Neural cell (in vitro differentiated cells): ENCODE data around the gene RSPO4. TPM values are rescaled to one million over a fixed set of nuclear protein-coding genes. Genes with fewer than 3 reads are reported as not detected.

Experiments used
- H2AFZ ChIP-seq: fragments of 200-600, 300-800 bp; sonication (generic), shearing (Covaris generic); 2 replicates; pipeline ENCODE4 v1.6.0; 2014; ENCODE audit warnings: low read depth, mild to moderate bottlenecking, antibody characterized with exemption, low read length, moderate library complexity
- H3F3A ChIP-seq: fragments of 200-600 bp; shearing (Covaris generic); 2 replicates; pipeline ENCODE4 v1.6.1; 2016; ENCODE audit warnings: mild to moderate bottlenecking, moderate library complexity, mixed read lengths, antibody characterized with exemption, low read length; ENCODE audit not compliant: insufficient read depth, poor library complexity, severe bottlenecking
- H3K27ac ChIP-seq: fragments of 200-600, 300-800 bp; sonication (generic), shearing (Covaris generic); 2 replicates; pipeline ENCODE4 v1.5.1; 2014; ENCODE audit warnings: mild to moderate bottlenecking, low read length, moderate library complexity
- H3K27me3 ChIP-seq: fragments of 300-800, 200-600 bp; sonication (generic), shearing (Covaris generic); 2 replicates; pipeline ENCODE4 v1.6.0; 2014; ENCODE audit warnings: mild to moderate bottlenecking, low read depth, low read length, moderate library complexity; ENCODE audit not compliant: insufficient read depth
- H3K36me3 ChIP-seq: fragments of 300-800, 200-600 bp; sonication (generic), shearing (Covaris generic); 2 replicates; pipeline ENCODE4 v1.5.1; 2014; ENCODE audit warnings: mild to moderate bottlenecking, antibody characterized with exemption, low read length, moderate library complexity; ENCODE audit not compliant: insufficient read depth
- H3K4me2 ChIP-seq: fragments of 300-800, 200-600 bp; sonication (generic), shearing (Covaris generic); 2 replicates; pipeline ENCODE4 v1.6.0; 2014; ENCODE audit warnings: mild to moderate bottlenecking, low read length
- H3K4me3 ChIP-seq: fragments of 300-800, 200-600 bp; sonication (generic), shearing (Covaris generic); 2 replicates; pipeline ENCODE4 v1.5.1; 2014; ENCODE audit warnings: mild to moderate bottlenecking, low read length, moderate library complexity
- H3K79me2 ChIP-seq: fragments of 200-600 bp; shearing (Covaris generic); replicated peaks from 2 replicates; pipeline ENCODE4 v1.6.0; 2014; ENCODE audit warnings: mild to moderate bottlenecking, low read length, moderate library complexity; ENCODE audit not compliant: insufficient read depth
- H3K9ac ChIP-seq: fragments of 300-800, 200-600 bp; sonication (generic), shearing (Covaris generic); 2 replicates; pipeline ENCODE4 v1.6.1; 2016; ENCODE audit warnings: mild to moderate bottlenecking, low read length, mixed read lengths
- H3K9me2 ChIP-seq: fragments of 200-600 bp; shearing (Covaris generic); 2 replicates; pipeline ENCODE4 v1.6.1; 2016; ENCODE audit warnings: mild to moderate bottlenecking, low read length, mixed read lengths; ENCODE audit not compliant: insufficient read depth
- H3K9me3 ChIP-seq: fragments of 200-600, 300-800 bp; sonication (generic), shearing (Covaris generic); 2 replicates; pipeline ENCODE4 v1.6.1; 2016; ENCODE audit warnings: mild to moderate bottlenecking, mixed run types, low read length, moderate library complexity, mixed read lengths
- H4K20me1 ChIP-seq: fragments of 200-600 bp; shearing (Covaris generic); 2 replicates; pipeline ENCODE4 v1.6.1; 2016; ENCODE audit warnings: mild to moderate bottlenecking, mixed run types; ENCODE audit not compliant: insufficient read depth
- CTCF ChIP-seq: fragments of 450-650 bp; IDR thresholded peaks from 2 replicates; pipeline ENCODE4 v1.5.1; 2014; ENCODE audit warnings: antibody characterized with exemption, mild to moderate bottlenecking, moderate library complexity; ENCODE audit not compliant: poor library complexity, severe bottlenecking
- EP300 ChIP-seq: fragments of 450-650 bp; conservative IDR thresholded peaks from 2 replicates; pipeline ENCODE4 v1.6.1; 2014; ENCODE audit warnings: antibody characterized with exemption, mild to moderate bottlenecking, moderate library complexity; ENCODE audit not compliant: poor library complexity, severe bottlenecking
- EZH2 ChIP-seq: fragments of 200-600, 300-800 bp; shearing (Covaris generic), sonication (generic); IDR thresholded peaks from 2 replicates; pipeline ENCODE4 v1.6.1; 2014; ENCODE audit warnings: antibody characterized with exemption, low read length, borderline replicate concordance, mild to moderate bottlenecking; ENCODE audit not compliant: insufficient read depth, poor library complexity, severe bottlenecking
- MXI1 ChIP-seq: fragments of 450-650 bp; conservative IDR thresholded peaks from 2 replicates; pipeline ENCODE4 v1.6.1; 2014; ENCODE audit warnings: antibody characterized with exemption, mild to moderate bottlenecking; ENCODE audit not compliant: poor library complexity, severe bottlenecking
- POLR2AphosphoS5 ChIP-seq: IDR thresholded peaks from 2 replicates; pipeline ENCODE4 v1.6.1; 2012
- RAD21 ChIP-seq: fragments of 450-650 bp; conservative IDR thresholded peaks from 2 replicates; pipeline ENCODE4 v1.6.1; 2014; ENCODE audit warnings: antibody characterized with exemption, mild to moderate bottlenecking, moderate library complexity
- SMC3 ChIP-seq: fragments of 450-650 bp; conservative IDR thresholded peaks from 2 replicates; pipeline ENCODE4 v1.6.1; 2014; ENCODE audit warnings: antibody characterized with exemption, mild to moderate bottlenecking, moderate library complexity; ENCODE audit not compliant: poor library complexity
- TAF1 ChIP-seq: IDR thresholded peaks from 2 replicates; pipeline ENCODE4 v1.6.1; 2012; ENCODE audit warnings: low read depth
- polyA plus RNA-seq: library from polyadenylated mRNA; depleted of rRNA; stranded (reverse); fragments of >200 nt; gene quantifications from 2 replicates; pipeline ENCODE4 v1.2.3, GENCODE V29; 2014
- TF ChIP-seq, protein P1 (sequence below): IDR thresholded peaks from 2 replicates; pipeline ENCODE4 v1.6.1; 2012; ENCODE audit warnings: borderline replicate concordance

The RSPO4 gene
- polyA plus RNA-seq, 1 donor from 2014 or later: 0.19 TPM

DNA sequence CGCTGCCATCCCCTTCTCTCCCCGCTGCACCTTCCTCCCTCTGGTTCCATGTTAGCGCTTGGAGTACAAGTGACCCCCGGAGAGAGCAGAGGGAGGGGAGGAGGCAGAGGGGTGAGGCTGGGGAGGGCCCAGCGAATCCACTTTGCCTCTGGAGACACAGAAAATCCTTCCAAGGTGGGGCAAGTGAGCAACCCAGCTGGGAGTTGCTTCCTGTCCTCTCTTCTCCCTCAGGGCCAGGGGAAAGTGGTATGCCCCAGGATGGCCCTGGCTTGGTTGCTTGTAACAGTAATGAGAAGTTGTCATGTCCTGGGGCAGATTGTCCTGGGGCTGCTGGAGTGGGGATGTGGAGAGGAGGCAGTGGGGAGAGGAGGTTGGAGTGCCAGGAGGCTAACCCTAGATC, 85.3 kb downstream of the RSPO4 start:
- TF ChIP-seq MXI1 (no peak), SMC3 (no peak), CTCF (no peak)
- Histone ChIP-seq H3K9ac (no peak overlapping the region), H3K9me3 (no peaks in the 10 kb centered on the region), H3K9me2 (no peaks in the 10 kb centered on the region), H3K36me3 (no peaks in the 10 kb centered on the region), H3K27ac (no peak overlapping the region), H4K20me1 (no peaks in the 10 kb centered on the region), H3K4me3 (no peak overlapping the region), H3K4me2 (no peak overlapping the region), H3F3A (no peaks in the 10 kb centered on the region), H2AFZ (no peak overlapping the region), H3K79me2 (no peaks in the 10 kb centered on the region), H3K27me3 (no peaks in the 10 kb centered on the region)

DNA sequence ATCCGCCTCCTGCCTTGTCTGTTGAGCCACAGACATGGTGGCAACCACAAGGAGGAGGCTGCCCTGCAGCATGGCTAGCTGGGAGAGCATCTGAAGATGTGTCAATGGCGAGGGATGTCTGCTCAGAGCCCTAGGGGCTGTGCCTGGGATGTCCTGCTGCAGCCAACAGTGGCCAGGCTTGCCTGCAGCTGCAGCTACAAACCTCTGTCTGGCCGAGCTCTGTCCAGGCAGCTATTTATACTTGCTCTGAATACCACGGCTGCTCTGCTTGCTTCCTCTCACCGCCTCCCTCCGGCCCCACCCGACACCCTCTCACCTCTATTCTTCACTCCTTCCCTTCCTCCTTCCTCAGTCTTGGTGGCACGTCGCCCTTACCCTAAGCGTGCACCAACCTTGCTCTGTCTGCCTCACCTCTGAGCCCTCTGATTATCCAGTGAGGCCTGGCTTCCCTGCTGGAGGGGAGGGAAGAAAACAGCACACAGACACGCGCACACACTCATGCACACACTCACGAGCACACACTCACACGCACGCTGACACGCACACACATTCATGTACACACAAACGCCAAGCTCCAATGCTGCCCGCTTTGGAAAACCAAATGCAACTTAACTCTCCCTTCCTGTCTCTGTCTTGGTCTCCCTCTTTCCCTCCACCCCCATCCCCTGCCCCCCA, 85.8 kb downstream of the RSPO4 start, which contains the start of gene ANGPT4:
Gene ANGPT4, minus strand, starts transcription at position 210 of the 675 bp plus-strand sequence. Its CDS starts 120 bp downstream, at position 90.
- TF ChIP-seq, protein P1, sequence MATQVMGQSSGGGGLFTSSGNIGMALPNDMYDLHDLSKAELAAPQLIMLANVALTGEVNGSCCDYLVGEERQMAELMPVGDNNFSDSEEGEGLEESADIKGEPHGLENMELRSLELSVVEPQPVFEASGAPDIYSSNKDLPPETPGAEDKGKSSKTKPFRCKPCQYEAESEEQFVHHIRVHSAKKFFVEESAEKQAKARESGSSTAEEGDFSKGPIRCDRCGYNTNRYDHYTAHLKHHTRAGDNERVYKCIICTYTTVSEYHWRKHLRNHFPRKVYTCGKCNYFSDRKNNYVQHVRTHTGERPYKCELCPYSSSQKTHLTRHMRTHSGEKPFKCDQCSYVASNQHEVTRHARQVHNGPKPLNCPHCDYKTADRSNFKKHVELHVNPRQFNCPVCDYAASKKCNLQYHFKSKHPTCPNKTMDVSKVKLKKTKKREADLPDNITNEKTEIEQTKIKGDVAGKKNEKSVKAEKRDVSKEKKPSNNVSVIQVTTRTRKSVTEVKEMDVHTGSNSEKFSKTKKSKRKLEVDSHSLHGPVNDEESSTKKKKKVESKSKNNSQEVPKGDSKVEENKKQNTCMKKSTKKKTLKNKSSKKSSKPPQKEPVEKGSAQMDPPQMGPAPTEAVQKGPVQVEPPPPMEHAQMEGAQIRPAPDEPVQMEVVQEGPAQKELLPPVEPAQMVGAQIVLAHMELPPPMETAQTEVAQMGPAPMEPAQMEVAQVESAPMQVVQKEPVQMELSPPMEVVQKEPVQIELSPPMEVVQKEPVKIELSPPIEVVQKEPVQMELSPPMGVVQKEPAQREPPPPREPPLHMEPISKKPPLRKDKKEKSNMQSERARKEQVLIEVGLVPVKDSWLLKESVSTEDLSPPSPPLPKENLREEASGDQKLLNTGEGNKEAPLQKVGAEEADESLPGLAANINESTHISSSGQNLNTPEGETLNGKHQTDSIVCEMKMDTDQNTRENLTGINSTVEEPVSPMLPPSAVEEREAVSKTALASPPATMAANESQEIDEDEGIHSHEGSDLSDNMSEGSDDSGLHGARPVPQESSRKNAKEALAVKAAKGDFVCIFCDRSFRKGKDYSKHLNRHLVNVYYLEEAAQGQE: no peak
- TF ChIP-seq EP300 (no peak), EZH2 (no peak), MXI1 (no peak), TAF1 (no peak), SMC3 (no peak), CTCF (no peak), POLR2AphosphoS5 (no peak), RAD21 (no peak)
- Histone ChIP-seq H3K9me3 (no peaks in the 10 kb centered on the region), H3K36me3 (no peaks in the 10 kb centered on the region), H3K9me2 (no peaks in the 10 kb centered on the region), H3K27ac (no peak within 1 kb of the TSS), H3K4me3 (no peak within 1 kb of the TSS), H3K27me3 (no peaks in the 10 kb centered on the region), H2AFZ (no peak within 1 kb of the TSS), H3F3A (no peaks in the 10 kb centered on the region), H4K20me1 (no peaks in the 10 kb centered on the region), H3K9ac (no peak within 1 kb of the TSS), H3K4me2 (no peak within 1 kb of the TSS), H3K79me2 (no peaks in the 10 kb centered on the region)
